ENCODE results near the gene SOAT1. TPM values are rescaled to one million over a fixed set of nuclear protein-coding genes. Genes with fewer than 3 reads are reported as not detected.
A peak's percentile ranks its signal among the peaks of the same experiment; 100 is the strongest.

SOAT1 gene
- total and polyA plus RNA-seq, 10 of the 15 experiments (the other 5 are each of a cell fraction or from before 2014, with no cell fraction given), result 8.6 to 68.5 (median 22.3) TPM

- TF ChIP-seq PBX3 (IDR thresholded peaks at IDR 0.05; ENCODE audit: insufficient replicate concordance, low read depth, low read length), result no peak
- peak; percentile 80 for TF ChIP-seq HDGF (IDR thresholded peaks at IDR 0.05)
- TF ChIP-seq GATAD2B (conservative IDR thresholded peaks at IDR 0.05; ENCODE audit: low read depth), result peak; percentile 65; the same call in 1 of the 2 replicates
- TF ChIP-seq BACH1 (IDR thresholded peaks at IDR 0.05; ENCODE audit: borderline replicate concordance), result peak; percentile 68
- peak; percentile 95 for TF ChIP-seq SIN3A (IDR thresholded peaks at IDR 0.05; ENCODE audit: low read depth, low read length)
- TF ChIP-seq BCLAF1 (IDR thresholded peaks at IDR 0.05), result no peak
- TF ChIP-seq TAF1 (IDR thresholded peaks at IDR 0.05; ENCODE audit: borderline replicate concordance, low read depth, low read length), result no peak
- peak; percentile 73 for TF ChIP-seq KLF5 (IDR thresholded peaks at IDR 0.05; ENCODE audit: partially characterized antibody)
- peak; percentile 70; the same call in 1 of the 2 replicates for TF ChIP-seq LARP7 (IDR thresholded peaks at IDR 0.05)
- peak; percentile 19; the same call in 1 of the 2 replicates for TF ChIP-seq ZNF207 (IDR thresholded peaks at IDR 0.05; ENCODE audit: borderline replicate concordance)
- TF ChIP-seq MYB (IDR thresholded peaks at IDR 0.05; ENCODE audit: borderline replicate concordance, low read depth, low read length), result peak; percentile 93
- peak; percentile 37; the same call in 1 of the 2 replicates for TF ChIP-seq E2F4 (IDR thresholded peaks at IDR 0.05; ENCODE audit: low read depth, low read length)
- TF ChIP-seq ZNF384 (IDR thresholded peaks at IDR 0.05; ENCODE audit: borderline replicate concordance, low read depth, low read length), result no peak
- no peak for TF ChIP-seq ESRRA (IDR thresholded peaks at IDR 0.05; ENCODE audit: low read length)
- no peak for TF ChIP-seq KDM1A (IDR thresholded peaks at IDR 0.05; ENCODE audit: borderline replicate concordance)
- TF ChIP-seq MEF2B (IDR thresholded peaks at IDR 0.05; ENCODE audit: partially characterized antibody, poor library complexity, severe bottlenecking), result peak; percentile 21
- peak; percentile 53 for TF ChIP-seq SMARCA5 (IDR thresholded peaks at IDR 0.05)
- TF ChIP-seq TCF3 (IDR thresholded peaks at IDR 0.05; ENCODE audit: borderline replicate concordance, insufficient read depth, low read depth, low read length), result no peak
- TF ChIP-seq ELK1 (IDR thresholded peaks at IDR 0.05; ENCODE audit: low read depth, low read length), result no peak
- no peak for TF ChIP-seq STAT3 (IDR thresholded peaks at IDR 0.05; ENCODE audit: low read depth, low read length)
- TF ChIP-seq SMAD5 (IDR thresholded peaks at IDR 0.05; ENCODE audit: low read depth), result no peak
- TF ChIP-seq RBBP5 (conservative IDR thresholded peaks at IDR 0.05), result no peak
- no peak for TF ChIP-seq SIX5 (IDR thresholded peaks at IDR 0.05; ENCODE audit: low read depth, low read length, severe bottlenecking)
- no peak; the same call in 1 of the 2 replicates for TF ChIP-seq YBX1 (IDR thresholded peaks at IDR 0.05)
- no peak for TF ChIP-seq HDAC2 (IDR thresholded peaks at IDR 0.05)
Observed at GRCh38 chr1:179365342-179366092, 71.9 kb downstream of the SOAT1 start, which contains the start of gene AXDND1 (continued).
